Measurements from ENCODE around the gene RASL11B. TPM values are rescaled to one million over a fixed set of nuclear protein-coding genes. Genes with fewer than 3 reads are reported as not detected.
"Not testable (repeated sequence)": the region's sequence is repeated elsewhere in the genome, so short reads cannot be mapped to it uniquely, and the experiment has no call there.

RASL11B gene, protein sequence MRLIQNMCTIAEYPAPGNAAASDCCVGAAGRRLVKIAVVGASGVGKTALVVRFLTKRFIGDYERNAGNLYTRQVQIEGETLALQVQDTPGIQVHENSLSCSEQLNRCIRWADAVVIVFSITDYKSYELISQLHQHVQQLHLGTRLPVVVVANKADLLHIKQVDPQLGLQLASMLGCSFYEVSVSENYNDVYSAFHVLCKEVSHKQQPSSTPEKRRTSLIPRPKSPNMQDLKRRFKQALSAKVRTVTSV
- total RNA-seq (2014; rRNA removed; shearing (Covaris generic)) = 1.2 and 1.9 TPM in 2 replicates

- peak; percentile 74 for DNase-seq (ENCODE audit: low read depth)
Observed at GRCh38 chr4:52861879-52862616, at the start of gene RASL11B. TSS of gene RASL11B (plus strand) at chr4:52862317. CDS start at chr4:52862508, 191 bp downstream.

DNA sequence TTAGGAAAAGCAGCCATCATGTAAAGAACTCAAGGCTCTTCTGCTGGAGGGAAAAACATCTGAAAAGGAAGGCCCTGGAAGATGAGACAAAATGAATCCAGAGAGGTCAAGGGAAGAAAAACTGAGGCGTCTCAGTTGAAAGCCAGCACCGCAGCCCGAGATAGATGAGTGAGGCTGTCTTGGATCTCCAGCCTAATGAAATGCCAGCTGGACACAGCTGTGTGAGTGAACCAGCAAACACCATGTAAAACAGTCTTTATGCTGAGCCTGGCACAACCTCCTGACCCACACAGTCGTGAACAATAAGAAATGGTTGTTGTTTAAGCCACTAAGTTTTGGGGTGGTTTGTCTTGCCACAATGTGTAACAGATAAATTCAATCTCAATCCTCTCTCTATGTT is 48.6 kb upstream of the RASL11B start:
- no peak for DNase-seq (ENCODE audit: low read depth)

DNA sequence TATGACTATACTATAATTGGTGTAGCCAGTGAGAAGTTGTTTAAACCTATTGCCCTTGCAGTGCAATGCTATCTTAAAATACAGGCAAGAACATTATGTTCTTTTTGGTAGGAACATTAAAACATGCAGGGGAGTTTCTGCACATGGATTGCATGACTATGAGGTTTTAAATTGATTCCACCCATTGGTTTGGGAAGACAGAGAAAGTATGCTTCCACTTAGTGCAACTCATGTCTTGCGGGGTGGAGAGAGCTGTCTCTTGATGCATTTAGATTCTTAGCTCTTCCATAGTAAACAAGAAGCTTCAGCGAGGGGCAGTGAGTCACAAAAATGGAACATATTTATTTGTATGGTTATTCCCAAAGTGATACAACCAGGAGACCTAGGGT is 39.5 kb upstream of the RASL11B start:
- peak; percentile 20 for DNase-seq (ENCODE audit: low read depth)

DNA sequence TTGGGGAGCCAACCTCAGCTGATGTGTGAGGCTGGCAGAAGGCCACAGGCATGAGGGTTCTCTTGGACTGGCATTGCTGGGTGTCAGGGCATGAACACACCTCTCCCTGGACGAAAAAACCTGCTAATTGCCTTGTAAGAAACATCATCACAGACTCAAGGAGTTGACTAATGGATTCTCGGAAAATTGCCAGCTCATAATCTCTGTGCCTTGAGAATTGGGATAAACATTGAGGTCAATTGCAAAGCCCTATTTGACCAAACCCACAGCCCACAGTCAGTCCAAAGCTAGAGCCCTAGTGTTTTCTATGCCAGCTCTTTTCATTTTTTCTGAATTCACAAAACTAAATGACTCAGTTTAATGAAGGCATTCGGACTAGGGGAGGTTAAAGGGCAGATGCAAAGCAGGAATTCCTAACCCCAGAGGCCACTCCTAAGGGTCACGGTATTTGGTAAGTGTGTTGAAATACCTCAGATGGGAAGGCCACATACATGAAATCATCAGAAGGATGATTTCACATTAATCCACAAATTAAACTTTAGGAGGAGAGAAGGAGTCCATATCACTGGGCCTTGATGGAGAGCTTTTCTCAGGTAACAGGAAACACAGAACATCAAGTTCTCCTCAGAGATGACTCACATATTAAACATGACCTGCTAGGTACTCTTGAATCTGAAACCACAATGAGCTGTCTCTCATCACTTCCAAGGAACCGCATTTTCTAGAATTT is 39.0 kb upstream of the RASL11B start:
- peak; percentile 64 for DNase-seq (ENCODE audit: low read depth)

DNA sequence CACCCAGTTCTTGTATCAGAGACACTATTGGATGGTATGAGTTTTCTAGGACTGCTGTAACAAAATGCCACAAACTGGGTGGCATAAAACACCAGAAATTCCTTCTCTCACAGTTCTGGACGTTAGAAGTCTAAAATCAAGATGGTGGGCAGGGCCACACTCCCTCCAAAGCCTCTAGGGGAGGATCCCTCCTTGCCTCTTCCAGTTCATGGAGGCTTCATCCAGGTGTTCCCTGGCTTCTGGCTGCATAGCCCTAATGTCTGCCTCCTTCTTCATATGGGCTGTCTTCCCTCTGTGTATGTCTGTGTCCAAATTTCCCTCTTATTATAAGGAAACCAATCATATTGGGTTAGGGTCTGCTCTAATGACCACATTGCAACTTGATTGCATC is 38.4 kb upstream of the RASL11B start:
- no peak for DNase-seq (ENCODE audit: low read depth)

DNA sequence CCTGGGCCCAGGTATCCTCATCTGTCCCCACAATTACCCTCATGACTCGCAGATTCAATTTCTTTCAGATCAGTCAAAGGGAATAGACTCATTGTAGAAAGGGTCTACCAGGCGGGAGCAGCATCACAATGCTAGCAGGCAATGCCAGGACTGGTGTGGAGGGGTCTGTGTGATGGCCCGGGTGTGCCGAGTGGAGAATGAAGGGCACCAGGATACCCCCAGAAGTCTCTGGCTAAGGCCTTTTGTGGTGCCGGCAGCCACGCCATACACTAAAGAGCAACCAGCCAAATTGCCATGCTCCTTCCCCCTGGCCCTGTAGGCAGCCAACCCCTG is 37.9 kb upstream of the RASL11B start:
- no peak for DNase-seq (ENCODE audit: low read depth)

DNA sequence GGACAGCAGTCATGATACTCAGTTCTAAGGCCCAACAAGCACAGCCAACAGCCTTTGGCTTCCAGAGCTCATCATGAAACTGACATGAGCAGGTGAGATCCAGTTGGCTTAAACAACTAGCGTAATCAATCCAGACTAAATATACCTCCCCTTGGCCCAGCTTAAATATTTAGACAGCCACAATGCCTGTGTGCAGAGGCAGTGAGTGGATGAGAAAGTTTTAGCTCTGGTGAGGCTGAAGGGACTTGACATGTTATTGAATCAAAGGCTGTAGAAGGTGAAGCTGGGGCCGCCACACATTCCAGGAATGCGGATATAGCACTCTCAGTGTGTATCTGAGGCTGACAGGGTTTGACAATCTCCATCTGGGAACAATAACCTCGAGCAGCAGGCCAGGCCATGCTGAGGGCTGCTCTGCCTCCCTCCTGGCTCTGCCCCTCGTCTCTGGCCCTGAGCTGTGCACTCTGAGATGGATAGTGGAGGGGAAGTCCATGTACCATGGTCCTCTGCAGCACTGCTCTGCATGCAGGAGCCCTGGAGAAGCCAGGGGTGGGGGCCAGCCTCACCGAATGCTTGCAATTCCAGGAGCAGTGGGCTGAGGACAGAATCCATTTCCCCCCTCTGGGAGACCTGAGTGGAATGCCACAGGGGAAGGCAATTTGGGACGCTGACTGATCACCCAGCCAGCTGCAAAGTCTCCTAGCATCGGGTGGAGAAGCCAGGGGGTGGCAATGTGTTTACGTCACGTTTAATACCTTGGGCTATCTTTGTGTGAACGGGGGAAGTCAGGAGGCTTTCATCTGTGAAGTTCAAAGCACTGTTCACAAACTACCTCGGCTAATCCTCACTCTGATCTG is 37.3 kb upstream of the RASL11B start:
- peak; percentile 49 for DNase-seq (ENCODE audit: low read depth)

GRCh38 chr4:52825460-52826090 is 36.5 kb upstream of the RASL11B start:
- DNase-seq (ENCODE audit: low read depth) = peak; percentile 16

- DNase-seq (ENCODE audit: low read depth) = peak; percentile 33
Observed at GRCh38 chr4:52833941-52834525, 28.1 kb upstream of the RASL11B start.

DNA sequence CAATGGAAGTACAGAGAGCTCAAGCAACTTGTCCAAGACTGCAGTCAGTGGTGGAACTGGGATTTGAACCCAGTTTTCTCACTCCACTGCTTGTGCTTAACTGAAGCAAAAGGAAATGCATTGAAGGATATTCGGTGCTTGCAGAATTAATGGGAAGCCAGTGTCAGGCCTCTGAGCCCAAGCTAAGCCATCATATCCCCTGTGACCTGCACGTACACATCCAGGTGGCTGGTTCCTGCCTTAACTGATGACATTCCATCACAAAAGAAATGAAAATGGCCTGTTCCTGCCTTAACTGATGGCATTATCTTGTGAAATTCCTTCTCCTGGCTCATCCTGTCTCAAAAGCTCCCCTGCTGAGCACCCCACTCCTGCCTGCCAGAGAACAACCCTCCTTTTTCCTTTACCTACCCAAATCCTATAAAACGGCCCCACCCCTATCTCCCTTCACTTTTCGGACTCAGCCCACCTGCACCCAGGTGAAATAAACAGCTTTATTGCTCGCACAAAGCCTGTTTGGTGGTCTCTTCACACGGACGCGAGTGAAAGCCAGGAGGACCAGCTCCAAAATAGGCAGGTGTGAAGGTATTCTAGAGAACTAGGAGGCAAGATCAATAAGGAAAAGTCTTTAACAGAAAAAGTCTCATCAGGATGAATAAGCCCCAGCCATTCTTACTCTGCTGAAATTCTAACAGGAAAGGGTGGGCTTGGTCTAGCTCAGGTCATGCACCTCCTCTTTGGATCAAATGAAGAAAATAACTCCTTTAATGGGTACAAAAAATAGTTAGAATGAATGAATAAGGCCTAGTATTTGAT is 27.3 kb upstream of the RASL11B start:
- not testable (repeated sequence) for DNase-seq (ENCODE audit: low read depth)

- no peak for DNase-seq (ENCODE audit: low read depth)
Observed at GRCh38 chr4:52836120-52836519, 26.0 kb upstream of the RASL11B start.

DNA sequence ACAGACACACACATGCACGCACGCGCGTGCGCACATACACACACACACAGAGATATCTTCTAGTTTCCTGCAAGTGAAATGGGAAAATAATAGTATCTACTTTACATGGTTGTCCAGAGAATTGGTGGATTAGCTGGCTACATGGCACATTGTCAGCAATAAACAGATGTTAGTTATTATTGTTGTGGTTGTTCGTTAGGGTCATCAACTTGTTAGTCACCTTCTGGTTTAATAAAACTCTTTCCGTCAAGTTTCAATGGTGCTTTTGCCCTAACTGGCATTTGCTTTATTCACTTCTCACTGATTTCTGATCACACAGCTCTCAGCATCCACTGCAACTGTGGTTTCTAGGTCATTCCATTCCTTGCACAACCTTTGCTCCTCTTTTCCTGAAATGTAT is 25.4 kb upstream of the RASL11B start:
- DNase-seq (ENCODE audit: low read depth) = peak; percentile 68

DNA sequence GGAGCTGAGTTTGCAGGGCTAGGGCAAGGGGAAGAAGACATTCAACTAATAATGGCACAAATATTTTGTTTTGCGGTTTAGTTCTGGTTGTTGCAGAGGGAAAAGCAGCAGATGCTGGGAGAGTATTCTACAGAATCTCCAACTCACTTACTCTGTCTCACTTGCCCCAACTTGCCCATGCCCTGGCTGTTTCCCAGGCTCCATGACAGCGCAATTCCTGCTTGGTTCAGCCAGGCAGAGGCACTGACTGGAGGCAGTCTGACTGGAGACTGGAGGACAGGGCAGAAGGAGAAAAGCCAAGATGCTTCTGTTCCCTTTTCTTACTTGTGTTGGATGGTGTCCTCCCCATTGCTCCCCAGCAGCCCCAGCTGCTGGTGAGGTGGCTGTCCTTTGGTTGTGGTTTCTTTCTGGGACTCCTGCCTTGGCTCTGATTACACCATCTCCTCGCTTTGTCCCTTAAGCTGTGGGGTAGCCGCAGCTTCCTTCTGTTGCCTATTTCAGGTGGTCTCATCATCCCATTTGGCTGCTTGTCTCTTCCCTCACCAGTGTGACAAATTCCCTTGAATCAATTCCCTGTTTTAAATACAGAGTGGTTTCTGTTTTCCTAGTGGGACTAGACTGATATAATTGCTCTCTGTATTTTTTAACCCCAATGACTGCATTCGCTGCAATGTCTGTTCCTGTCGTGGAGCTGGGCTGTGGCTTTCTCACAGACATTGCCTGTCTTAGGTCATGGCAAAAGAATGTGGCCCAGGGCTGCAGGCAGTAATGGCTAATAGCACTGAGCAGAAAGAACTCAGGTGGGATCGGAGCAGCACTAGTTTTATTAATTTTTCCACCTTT is 24.2 kb upstream of the RASL11B start:
- peak; percentile 90 for DNase-seq (ENCODE audit: low read depth)

DNA sequence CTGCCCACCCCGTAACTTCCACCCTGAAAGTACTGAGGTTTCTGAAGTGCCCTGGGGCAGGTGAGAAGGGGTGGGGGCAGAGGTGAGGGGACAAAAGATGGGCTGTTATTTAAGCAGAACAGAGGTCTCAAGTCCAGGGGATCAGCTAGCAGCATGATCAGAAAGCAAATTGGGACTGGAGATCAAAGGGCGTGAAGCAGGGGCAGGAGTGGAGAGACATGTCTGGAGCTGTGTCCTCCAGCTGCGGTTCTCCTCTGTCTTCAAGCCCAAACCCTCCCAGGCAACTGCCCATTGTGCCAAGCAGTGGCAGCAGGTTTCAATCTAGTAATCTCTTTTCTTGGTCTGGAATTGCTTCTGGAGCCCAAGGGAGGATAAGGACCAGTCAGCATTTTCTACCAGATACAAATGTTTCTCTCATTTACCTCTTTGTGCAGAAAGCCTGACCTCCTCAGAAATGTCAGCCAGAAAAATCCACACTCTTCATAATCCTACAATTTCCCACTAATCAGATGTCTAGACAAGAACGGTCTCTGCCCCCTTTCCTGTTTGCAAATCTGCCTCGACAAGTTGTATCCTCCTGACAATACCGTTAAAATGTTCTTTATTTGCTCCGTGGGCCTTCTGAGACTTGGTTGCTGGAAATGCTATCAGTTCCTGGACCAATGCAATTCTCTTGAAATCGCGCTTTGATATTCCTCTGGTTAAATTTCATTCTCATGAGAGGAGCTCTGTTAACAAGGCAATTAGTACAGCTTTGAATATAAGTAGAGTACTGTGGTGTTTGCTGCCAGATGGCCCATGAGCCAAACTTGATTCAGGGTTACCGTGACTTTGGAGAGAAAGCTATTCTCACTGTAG is 23.2 kb upstream of the RASL11B start:
- DNase-seq (ENCODE audit: low read depth) = no peak

DNA sequence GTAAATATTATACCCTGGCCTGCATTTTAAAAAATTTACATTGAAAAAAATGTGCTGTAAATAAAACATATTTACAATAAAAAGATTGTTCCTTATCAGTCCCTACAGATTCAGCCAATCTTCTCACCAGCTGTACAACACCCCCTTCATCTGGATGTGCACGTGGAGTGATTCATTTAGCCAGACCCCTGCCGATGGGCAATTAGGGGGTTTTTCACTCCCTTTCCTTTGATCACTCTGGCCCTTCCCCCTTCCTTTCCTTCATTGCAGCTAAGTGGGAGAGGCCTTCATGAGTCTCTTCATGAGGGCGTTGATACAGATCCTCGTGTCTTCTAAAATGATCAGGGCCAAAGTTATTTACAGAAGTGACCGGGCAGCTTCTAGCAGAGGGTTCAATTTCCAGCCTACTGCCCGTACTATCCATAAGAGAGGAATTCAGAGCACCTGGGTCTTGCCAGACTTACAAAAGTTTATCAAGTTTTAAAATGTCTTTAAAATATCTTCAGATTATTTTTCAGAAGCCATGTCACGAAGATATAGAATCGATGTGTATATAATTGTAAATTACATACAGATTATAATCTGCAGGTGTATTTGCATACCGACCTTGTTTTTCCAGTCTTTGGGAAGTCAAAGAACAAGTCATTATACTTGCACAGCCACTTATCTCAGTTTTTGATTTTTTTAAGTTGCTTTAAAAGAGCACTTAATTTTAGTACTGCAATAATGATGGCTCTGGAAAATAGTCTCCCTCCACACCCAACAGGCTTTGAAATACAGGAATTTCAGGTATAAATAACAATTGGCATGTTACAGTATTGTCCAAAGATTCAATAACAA is 21.4 kb upstream of the RASL11B start:
- DNase-seq (ENCODE audit: low read depth) = no peak

DNA sequence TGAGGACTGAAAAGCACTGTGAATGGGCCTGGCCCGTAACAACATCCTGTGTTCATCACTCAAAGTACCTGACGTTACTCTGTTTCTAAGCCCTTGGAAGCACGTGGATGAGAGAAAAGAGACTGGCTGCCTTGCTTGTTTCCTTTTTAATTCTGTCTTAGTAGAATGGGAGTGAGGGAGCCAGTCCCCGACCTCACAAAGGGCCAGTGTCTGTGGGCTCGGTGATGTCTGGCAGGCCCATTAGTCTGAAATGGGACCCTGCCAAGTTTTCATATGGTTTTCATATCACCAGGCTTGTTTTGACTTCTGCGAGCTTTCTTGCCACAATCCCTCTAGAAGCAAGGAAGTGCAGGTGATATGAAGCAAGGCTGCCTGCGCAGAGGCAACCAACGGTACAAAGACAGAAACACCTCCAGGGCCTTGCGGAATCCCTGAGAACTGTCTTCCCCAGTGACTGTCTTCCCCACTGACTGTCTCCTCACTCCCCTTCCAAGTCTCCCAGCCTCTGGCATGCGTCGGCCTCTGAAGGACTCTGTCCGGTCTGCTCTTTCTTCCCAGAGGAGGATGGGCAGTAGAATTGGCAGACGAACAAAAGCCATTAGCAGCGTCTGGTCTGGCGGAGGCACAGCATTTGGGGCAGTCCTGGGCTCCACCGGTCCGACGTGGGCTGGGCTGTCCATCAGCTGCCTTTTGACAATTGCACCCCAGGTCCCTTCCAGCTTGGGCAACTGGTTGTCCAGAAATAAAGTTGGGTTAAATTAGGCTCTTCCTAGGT is 20.2 kb upstream of the RASL11B start:
- DNase-seq (ENCODE audit: low read depth) = peak; percentile 82

GRCh38 chr4:52842792-52843191 is 19.3 kb upstream of the RASL11B start:
- DNase-seq (ENCODE audit: low read depth) = no peak

Data from RPMI7951 (cell line).